Peyer's patch (tissue), 4 donors: ENCODE results near the gene CEMIP. TPM values are rescaled to one million over a fixed set of nuclear protein-coding genes. Genes with fewer than 3 reads are reported as not detected.

Source experiments
- DNase-seq, 3 donors: peaks; one replicate each; pipeline ENCODE4 v3.0.0-alpha.2; 2017 to 2019
- H3K27ac ChIP-seq, 4 donors: fragments of 200-600 bp; sonication (generic); one replicate each; pipeline ENCODE4 v1.5.1; 2016 to 2019
- H3K27me3 ChIP-seq, 2 donors: fragments of 200-600 bp; sonication (generic); one replicate each; pipeline ENCODE4 v1.5.1; 2019
- H3K36me3 ChIP-seq, 3 donors: fragments of 200-600 bp; sonication (generic); one replicate each; pipeline ENCODE4 v1.5.1; 2016 to 2019
- H3K4me1 ChIP-seq, 4 donors: fragments of 200-600 bp; sonication (generic); one replicate each; pipeline ENCODE4 v1.5.1; 2016 to 2019
- H3K4me3 ChIP-seq, 4 donors: fragments of 200-600 bp; sonication (generic); 1 replicate in 3 of 4; 2 replicates in 1 of 4; pipeline ENCODE4 v1.5.1; 2016 to 2019; ENCODE audit warnings: mild to moderate bottlenecking in 1 of 4
- H3K9me3 ChIP-seq, 4 donors: fragments of 200-600 bp; sonication (generic); one replicate each; pipeline ENCODE4 v1.5.1; 2016 to 2019; ENCODE audit warnings: mild to moderate bottlenecking in 1 of 4
- POLR2A ChIP-seq, 2 donors: fragments of 450-650 bp; IDR thresholded peaks; one replicate each; pipeline ENCODE4 v1.5.1; 2017; ENCODE audit warnings: antibody characterized with exemption in 2 of 2, mild to moderate bottlenecking in 2 of 2, moderate library complexity in 2 of 2
- total RNA-seq, 4 donors: library from RNA; depleted of rRNA; stranded (reverse); fragments of >200 nt; gene quantifications; one replicate each; pipeline ENCODE4 v1.1.0, GENCODE V29; 2016
- TF ChIP-seq, protein P1 (sequence below), 6 experiments: fragments of 450-650 bp in 4 of 6; fragments of 200-600 bp in 2 of 6; sonication (generic) in 1 of 6; IDR thresholded peaks; one replicate each; pipeline ENCODE4 v1.5.1; 2017 to 2019; ENCODE audit warnings: antibody characterized with exemption in 6 of 6, mild to moderate bottlenecking in 3 of 6, moderate library complexity in 1 of 6

CEMIP gene
- total RNA-seq, 4 donors from 2014 or later, result 0.27 to 0.83 (median 0.57) TPM; not detected in 1

DNA sequence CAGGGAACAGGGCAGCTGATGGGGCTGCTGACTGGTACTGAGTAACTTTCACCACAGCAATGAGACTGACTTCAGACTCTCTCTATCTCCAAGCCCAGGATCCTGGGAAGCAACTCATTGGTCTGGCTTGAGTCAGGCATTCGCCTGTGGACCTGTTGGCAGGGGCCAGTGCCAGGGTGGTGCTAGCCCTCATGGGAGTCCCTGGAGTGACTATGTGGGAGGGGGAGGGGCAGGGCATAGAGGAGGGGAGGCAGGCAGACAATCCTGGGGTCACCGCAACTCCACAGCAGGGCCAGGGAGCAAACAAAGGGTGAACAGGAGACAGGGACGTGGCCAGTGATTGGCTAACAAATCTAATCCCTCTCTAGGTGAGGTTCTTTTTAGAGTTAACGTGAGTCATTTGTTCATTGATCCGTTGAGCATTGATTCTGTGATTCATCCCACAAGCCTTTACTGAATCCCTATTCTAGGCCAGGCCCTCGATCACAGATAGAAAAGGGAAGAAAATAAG is 71.8 kb downstream of the CEMIP start:
- Histone ChIP-seq H3K36me3 (no peaks in the 10 kb centered on the region), H3K4me1 (no peaks in the 10 kb centered on the region), H3K9me3 (no peaks in the 10 kb centered on the region), H3K4me3 (no peak overlapping the region), H3K27ac (no peak overlapping the region), H3K27me3 (no peaks in the 10 kb centered on the region)
- TF ChIP-seq, protein P1, sequence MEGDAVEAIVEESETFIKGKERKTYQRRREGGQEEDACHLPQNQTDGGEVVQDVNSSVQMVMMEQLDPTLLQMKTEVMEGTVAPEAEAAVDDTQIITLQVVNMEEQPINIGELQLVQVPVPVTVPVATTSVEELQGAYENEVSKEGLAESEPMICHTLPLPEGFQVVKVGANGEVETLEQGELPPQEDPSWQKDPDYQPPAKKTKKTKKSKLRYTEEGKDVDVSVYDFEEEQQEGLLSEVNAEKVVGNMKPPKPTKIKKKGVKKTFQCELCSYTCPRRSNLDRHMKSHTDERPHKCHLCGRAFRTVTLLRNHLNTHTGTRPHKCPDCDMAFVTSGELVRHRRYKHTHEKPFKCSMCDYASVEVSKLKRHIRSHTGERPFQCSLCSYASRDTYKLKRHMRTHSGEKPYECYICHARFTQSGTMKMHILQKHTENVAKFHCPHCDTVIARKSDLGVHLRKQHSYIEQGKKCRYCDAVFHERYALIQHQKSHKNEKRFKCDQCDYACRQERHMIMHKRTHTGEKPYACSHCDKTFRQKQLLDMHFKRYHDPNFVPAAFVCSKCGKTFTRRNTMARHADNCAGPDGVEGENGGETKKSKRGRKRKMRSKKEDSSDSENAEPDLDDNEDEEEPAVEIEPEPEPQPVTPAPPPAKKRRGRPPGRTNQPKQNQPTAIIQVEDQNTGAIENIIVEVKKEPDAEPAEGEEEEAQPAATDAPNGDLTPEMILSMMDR (IDR thresholded peaks at IDR 0.05), result no peak
- no peak for TF ChIP-seq POLR2A (IDR thresholded peaks at IDR 0.05)
- DNase-seq, result no peak

DNA sequence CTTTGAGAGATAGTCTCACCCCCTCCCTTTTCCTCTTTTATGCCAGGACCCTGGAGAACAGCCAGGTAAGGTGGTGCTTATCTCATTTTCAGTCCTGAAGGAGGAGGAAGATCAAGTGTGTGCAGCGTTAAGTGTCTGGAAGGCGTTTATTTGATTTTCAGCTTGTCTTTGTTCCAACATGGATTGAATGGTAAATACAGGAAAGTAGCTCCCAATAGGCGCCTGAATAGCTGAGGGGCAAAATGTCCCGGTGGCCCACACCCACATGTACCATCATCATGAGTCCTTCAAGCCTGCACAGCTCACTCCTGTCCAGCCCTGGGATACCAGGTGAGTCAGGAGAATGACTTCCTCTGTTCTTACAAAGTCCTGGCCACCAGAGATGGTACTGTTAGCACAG is 73.5 kb downstream of the CEMIP start:
- Histone ChIP-seq H3K36me3 (no peaks in the 10 kb centered on the region), H3K27me3 (no peaks in the 10 kb centered on the region), H3K9me3 (no peaks in the 10 kb centered on the region), H3K4me3 (no peak overlapping the region), H3K27ac (no peak overlapping the region), H3K4me1 (peaks cover 0 to 13% (median 0%) of the 10 kb centered on the region in 4 donors)
- no peak for TF ChIP-seq POLR2A (IDR thresholded peaks at IDR 0.05)
- TF ChIP-seq, protein P1 (IDR thresholded peaks at IDR 0.05), result no peak
- DNase-seq, result no peak

DNA sequence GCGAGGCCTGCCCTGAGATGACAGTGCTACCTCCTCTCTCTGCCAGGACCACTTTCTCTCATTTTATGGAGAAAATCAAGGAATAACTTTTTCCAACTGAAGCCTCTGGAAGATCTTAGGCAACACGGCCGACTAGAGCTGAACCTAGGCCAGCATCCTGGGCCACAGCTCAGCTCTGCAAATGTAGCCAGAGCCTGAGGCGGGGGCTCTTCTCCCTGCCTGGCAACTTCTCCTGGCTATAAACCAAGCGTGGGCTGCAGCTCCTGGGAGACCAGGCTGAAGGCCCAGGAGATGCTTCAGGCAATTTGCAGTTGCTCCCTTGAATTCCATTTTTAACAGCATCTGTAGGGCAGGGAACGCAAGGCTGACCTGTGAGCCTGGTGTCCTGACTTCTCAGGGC is 74.9 kb downstream of the CEMIP start:
- TF ChIP-seq, protein P1 (IDR thresholded peaks at IDR 0.05), result no peak
- no peak for TF ChIP-seq POLR2A (IDR thresholded peaks at IDR 0.05)
- no peaks in the 10 kb centered on the region for H3K9me3 ChIP-seq
- no peak overlapping the region for H3K4me3 ChIP-seq
- DNase-seq, result no peak
- no peaks in the 10 kb centered on the region for H3K27me3 ChIP-seq
- H3K36me3 ChIP-seq, result no peaks in the 10 kb centered on the region
- peaks cover 0 to 13% (median 0%) of the 10 kb centered on the region in 4 donors for H3K4me1 ChIP-seq
- H3K27ac ChIP-seq, result no peak overlapping the region

- Histone ChIP-seq H3K27me3 (no peaks in the 10 kb centered on the region), H3K4me1 (peaks cover 0 to 13% (median 0%) of the 10 kb centered on the region in 4 donors), H3K27ac (no peak overlapping the region), H3K36me3 (no peaks in the 10 kb centered on the region), H3K9me3 (no peaks in the 10 kb centered on the region), H3K4me3 (no peak overlapping the region)
- TF ChIP-seq POLR2A (IDR thresholded peaks at IDR 0.05), result no peak
- TF ChIP-seq, protein P1 (IDR thresholded peaks at IDR 0.05), result no peak
- DNase-seq, result no peak
Measured at GRCh38 chr15:80855206-80855605, 76.0 kb downstream of the CEMIP start.

- Histone ChIP-seq H3K9me3 (no peaks in the 10 kb centered on the region), H3K36me3 (no peaks in the 10 kb centered on the region), H3K27ac (peak overlapping the region in 1 of 4 donors; percentile 6), H3K27me3 (no peaks in the 10 kb centered on the region), H3K4me1 (peaks cover 0 to 13% (median 0%) of the 10 kb centered on the region in 4 donors), H3K4me3 (no peak overlapping the region)
- no peak for DNase-seq
- TF ChIP-seq, protein P1 (IDR thresholded peaks at IDR 0.05), result no peak
- no peak for TF ChIP-seq POLR2A (IDR thresholded peaks at IDR 0.05)
Measured at GRCh38 chr15:80856400-80856799, 77.2 kb downstream of the CEMIP start.
